HCT116 (cell line): ENCODE measurements around the gene MLH3. TPM values are rescaled to one million over a fixed set of nuclear protein-coding genes. Genes with fewer than 3 reads are reported as not detected.
A peak's percentile ranks its signal among the peaks of the same experiment; 100 is the strongest.

Source experiments
- ATAC-seq: fragments of 200-7000 bp; cut with Tn5 transposase; 2 replicates; pipeline ENCODE4 v1.9.1; 2020; ENCODE audit warnings: mild to moderate bottlenecking, moderate library complexity
- BruUV-seq: library from RNA; stranded (reverse); fragments of 400-500 nt; replicated peaks from 2 replicates; lab custom pipeline; 2021; lab: Mats Ljungman, UMichigan
- CTCF ChIA-PET: fragments of 300-600 bp; sonication (Branson Sonifier 250); formaldehyde crosslinking; loops from one replicate; lab custom pipeline; 2021; ENCODE audit warnings: antibody characterized with exemption; lab: Charles Lee
- POLR2A ChIA-PET: fragments of 300-600, 350-600 bp; sonication (Branson Sonifier 250); formaldehyde crosslinking; loops from one replicate; lab custom pipeline; 2021; ENCODE audit warnings: antibody characterized with exemption; lab: Charles Lee
- RAD21 ChIA-PET, 2 experiments: fragments of 300-600 bp; sonication (Branson Sonifier 250); formaldehyde crosslinking; loops; one replicate each; lab custom pipeline; 2023; ENCODE audit warnings: low total read pairs in 2 of 2; ENCODE audit not compliant: uncharacterized antibody in 2 of 2, unreplicated experiment in 2 of 2, low non-redundant PET in 1 of 2; lab: Charles Lee
- DNase-seq: peaks from one replicate; pipeline ENCODE4 v3.0.0-alpha.2; 2010; ENCODE audit warnings: low read depth, low spot score
- H2AFZ ChIP-seq: fragments of 200-600 bp; shearing (Covaris generic), sonication (generic); 2 replicates; pipeline ENCODE4 v1.6.1; 2017; ENCODE audit warnings: low read depth, mixed run types, mixed read lengths, antibody characterized with exemption, low read length; ENCODE audit not compliant: poor library complexity, severe bottlenecking
- H3K27ac ChIP-seq: 2 replicates; pipeline ENCODE4 v1.5.1; 2012; ENCODE audit warnings: low read depth, low read length
- H3K27me3 ChIP-seq: fragments of 200-600 bp; sonication (generic); 2 replicates; pipeline ENCODE4 v1.6.1; 2016; ENCODE audit warnings: mixed run types, low read length, mixed read lengths; ENCODE audit not compliant: insufficient read depth
- H3K36me3 ChIP-seq, 2 experiments: fragments of 200-500 bp in 1 of 2; fragments of 200-600 bp in 1 of 2; sonication (Bioruptor generic) in 1 of 2; sonication (generic) in 1 of 2; 2 replicates each; pipeline versions ENCODE4 v1.5.1 to v1.6.1; 2014 to 2016; ENCODE audit warnings: low read length in 2 of 2, inconsistent platforms in 1 of 2, mixed read lengths in 1 of 2, mixed run types in 1 of 2; ENCODE audit not compliant: insufficient read depth in 2 of 2, control insufficient read depth in 1 of 2
- H3K4me1 ChIP-seq, 2 experiments: fragments of 200-600 bp in 1 of 2; sonication (generic) in 1 of 2; 2 replicates each; pipeline versions ENCODE4 v1.5.1 to v1.6.1; 2012 to 2017; ENCODE audit warnings: low read length in 2 of 2, inconsistent platforms in 1 of 2, mild to moderate bottlenecking in 1 of 2, mixed read lengths in 1 of 2, mixed run types in 1 of 2, moderate library complexity in 1 of 2; ENCODE audit not compliant: insufficient read depth in 2 of 2, control insufficient read depth in 1 of 2
- H3K4me2 ChIP-seq: fragments of 200-600 bp; sonication (generic); 2 replicates; pipeline ENCODE4 v1.6.1; 2017; ENCODE audit warnings: mixed run types, low read length, mixed read lengths
- H3K4me3 ChIP-seq, 2 experiments: fragments of 200-600 bp in 1 of 2; sonication (generic) in 1 of 2; replicated peaks in 1 of 2; 2 replicates each; pipeline ENCODE4 v1.5.1; 2011 to 2016; ENCODE audit warnings: low read length in 2 of 2, control low read depth in 1 of 2, low read depth in 1 of 2, mild to moderate bottlenecking in 1 of 2, mixed read lengths in 1 of 2, mixed run types in 1 of 2
- H3K79me2 ChIP-seq: fragments of 200-600 bp; sonication (generic); 2 replicates; pipeline ENCODE4 v1.6.1; 2017; ENCODE audit warnings: mild to moderate bottlenecking, mixed run types, low read length, moderate library complexity, mixed read lengths; ENCODE audit not compliant: insufficient read depth
- H3K9ac ChIP-seq: fragments of 200-600 bp; sonication (generic); 2 replicates; pipeline ENCODE4 v1.6.1; 2016; ENCODE audit warnings: low read length, mixed read lengths
- H3K9me2 ChIP-seq: fragments of 200-600 bp; sonication (generic), shearing (Covaris generic); 2 replicates; pipeline ENCODE4 v1.6.1; 2017; ENCODE audit warnings: mixed run types, mild to moderate bottlenecking, moderate library complexity; ENCODE audit not compliant: insufficient read depth
- H3K9me3 ChIP-seq, 2 experiments: fragments of 200-500 bp in 1 of 2; fragments of 200-600 bp in 1 of 2; sonication (Bioruptor generic) in 1 of 2; sonication (generic) in 1 of 2; 2 replicates each; pipeline ENCODE4 v1.6.1; 2014 to 2017; ENCODE audit warnings: low read length in 2 of 2, mixed read lengths in 2 of 2, inconsistent platforms in 1 of 2, low read depth in 1 of 2, mild to moderate bottlenecking in 1 of 2, mixed run types in 1 of 2, moderate library complexity in 1 of 2; ENCODE audit not compliant: control insufficient read depth in 1 of 2, insufficient read depth in 1 of 2
- H4K20me1 ChIP-seq: fragments of 200-600 bp; sonication (generic), shearing (Covaris generic); 2 replicates; pipeline ENCODE4 v1.6.1; 2017; ENCODE audit warnings: mixed run types, mild to moderate bottlenecking, moderate library complexity; ENCODE audit not compliant: insufficient read depth
- ELF1 ChIP-seq: IDR thresholded peaks from 2 replicates; pipeline ENCODE4 v1.6.1; 2012; ENCODE audit warnings: low read depth, borderline replicate concordance
- FOSL1 ChIP-seq: IDR thresholded peaks from 2 replicates; pipeline ENCODE4 v1.6.1; 2012; ENCODE audit warnings: low read depth
- RAD21 ChIP-seq: IDR thresholded peaks from 2 replicates; pipeline ENCODE4 v1.6.1; 2012; ENCODE audit warnings: low read depth, mild to moderate bottlenecking
- intact Hi-C: fragments of 100-400 bp; cut with micrococcal nuclease; formaldehyde crosslinking; loops from 2 replicates; pipeline ENCODE4 v1.10.0; 2022
- total RNA-seq: library from RNA; stranded (reverse); gene quantifications from one replicate; pipeline ENCODE4 v1.2.1, GENCODE V29; 2021; ENCODE audit not compliant: unreplicated experiment
- TF ChIP-seq, protein P1 (sequence below), 3 experiments: fragments of 200-600 bp in 1 of 3; sonication (generic) in 1 of 3; IDR thresholded peaks in 2 of 3; conservative IDR thresholded peaks in 1 of 3; 2 replicates each; pipeline ENCODE4 v1.5.1; 2012 to 2017; ENCODE audit warnings: low read depth in 2 of 3, low read length in 2 of 3, antibody characterized with exemption in 1 of 3, borderline replicate concordance in 1 of 3, control low read depth in 1 of 3, mild to moderate bottlenecking in 1 of 3, mixed read lengths in 1 of 3, mixed run types in 1 of 3, moderate library complexity in 1 of 3; ENCODE audit not compliant: insufficient read depth in 1 of 3

The MLH3 gene
- total RNA-seq, 1 experiment from 2014 or later: 14.7 TPM

GRCh38 chr14:75088566-75089373 is 37.5 kb upstream of the MLH3 start:
- BruUV-seq: no TSS peak
- ATAC-seq: peak; percentile 77
- Histone ChIP-seq H3K4me3 (no peak overlapping the region), H4K20me1 (no peaks in the 10 kb centered on the region), H3K4me2 (no peak overlapping the region), H3K27me3 (no peaks in the 10 kb centered on the region)
- peak; percentile 92 for TF ChIP-seq RAD21
- TF ChIP-seq, protein P1, sequence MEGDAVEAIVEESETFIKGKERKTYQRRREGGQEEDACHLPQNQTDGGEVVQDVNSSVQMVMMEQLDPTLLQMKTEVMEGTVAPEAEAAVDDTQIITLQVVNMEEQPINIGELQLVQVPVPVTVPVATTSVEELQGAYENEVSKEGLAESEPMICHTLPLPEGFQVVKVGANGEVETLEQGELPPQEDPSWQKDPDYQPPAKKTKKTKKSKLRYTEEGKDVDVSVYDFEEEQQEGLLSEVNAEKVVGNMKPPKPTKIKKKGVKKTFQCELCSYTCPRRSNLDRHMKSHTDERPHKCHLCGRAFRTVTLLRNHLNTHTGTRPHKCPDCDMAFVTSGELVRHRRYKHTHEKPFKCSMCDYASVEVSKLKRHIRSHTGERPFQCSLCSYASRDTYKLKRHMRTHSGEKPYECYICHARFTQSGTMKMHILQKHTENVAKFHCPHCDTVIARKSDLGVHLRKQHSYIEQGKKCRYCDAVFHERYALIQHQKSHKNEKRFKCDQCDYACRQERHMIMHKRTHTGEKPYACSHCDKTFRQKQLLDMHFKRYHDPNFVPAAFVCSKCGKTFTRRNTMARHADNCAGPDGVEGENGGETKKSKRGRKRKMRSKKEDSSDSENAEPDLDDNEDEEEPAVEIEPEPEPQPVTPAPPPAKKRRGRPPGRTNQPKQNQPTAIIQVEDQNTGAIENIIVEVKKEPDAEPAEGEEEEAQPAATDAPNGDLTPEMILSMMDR (IDR thresholded peaks at IDR 0.05 in 2 of 3, conservative IDR thresholded peaks at IDR 0.05 in 1 of 3; ENCODE audit: borderline replicate concordance in 1 of 3, insufficient read depth in 1 of 3, low read depth in 2 of 3, low read length in 2 of 3): peak; percentile 79 to 85 (median 84)
- no peak for TF ChIP-seq ELF1
- TF ChIP-seq FOSL1: 0 out of 2 replicates have a peak, but pooled peaks have one; percentile 14
- TF ChIP-seq, all 23 proteins: peak for 3
- POLR2A ChIA-PET: no interaction called here
- H3K4me1 ChIP-seq: no peaks in the 10 kb centered on the region
- CTCF ChIA-PET: interaction anchor here (1.1 to 4.4 kb wide), 8 partner anchors 19 to 228 kb away, joined by 3 to 27 read pairs (median 4); partner anchors contain the start of gene RPS6KL1
- H3K36me3 ChIP-seq: peaks cover 20 to 36% of the 10 kb centered on the region in 2 experiments; a peak in 3 of 4 replicates
- peak; percentile 26 for DNase-seq
- H3K9ac ChIP-seq: no peak overlapping the region
- no peaks in the 10 kb centered on the region for H3K9me2 ChIP-seq
- no peak overlapping the region for H2AFZ ChIP-seq
- H3K9me3 ChIP-seq: no peaks in the 10 kb centered on the region
- no peaks in the 10 kb centered on the region for H3K79me2 ChIP-seq
- H3K27ac ChIP-seq: no peak overlapping the region
- intact Hi-C loops: loop anchor here (1.0 kb wide), 3 partner anchors 142 to 227 kb away; no protein-coding TSS in a partner anchor
- RAD21 ChIA-PET: interaction anchor here (0.7 to 1.6 kb wide), 4 partner anchors 66 to 602 kb away, joined by 3 to 5 read pairs (median 4); no protein-coding TSS in a partner anchor
